NCI-H2029 (cell line): ENCODE results near the gene ADORA1.
A peak's percentile ranks its signal among the peaks of the same experiment; 100 is the strongest.

ENCODE experiments used
- DNase-seq: peaks from one replicate; lab custom pipeline; 2025; lab: John Stamatoyannopoulos, UW

The ADORA1 gene

DNA sequence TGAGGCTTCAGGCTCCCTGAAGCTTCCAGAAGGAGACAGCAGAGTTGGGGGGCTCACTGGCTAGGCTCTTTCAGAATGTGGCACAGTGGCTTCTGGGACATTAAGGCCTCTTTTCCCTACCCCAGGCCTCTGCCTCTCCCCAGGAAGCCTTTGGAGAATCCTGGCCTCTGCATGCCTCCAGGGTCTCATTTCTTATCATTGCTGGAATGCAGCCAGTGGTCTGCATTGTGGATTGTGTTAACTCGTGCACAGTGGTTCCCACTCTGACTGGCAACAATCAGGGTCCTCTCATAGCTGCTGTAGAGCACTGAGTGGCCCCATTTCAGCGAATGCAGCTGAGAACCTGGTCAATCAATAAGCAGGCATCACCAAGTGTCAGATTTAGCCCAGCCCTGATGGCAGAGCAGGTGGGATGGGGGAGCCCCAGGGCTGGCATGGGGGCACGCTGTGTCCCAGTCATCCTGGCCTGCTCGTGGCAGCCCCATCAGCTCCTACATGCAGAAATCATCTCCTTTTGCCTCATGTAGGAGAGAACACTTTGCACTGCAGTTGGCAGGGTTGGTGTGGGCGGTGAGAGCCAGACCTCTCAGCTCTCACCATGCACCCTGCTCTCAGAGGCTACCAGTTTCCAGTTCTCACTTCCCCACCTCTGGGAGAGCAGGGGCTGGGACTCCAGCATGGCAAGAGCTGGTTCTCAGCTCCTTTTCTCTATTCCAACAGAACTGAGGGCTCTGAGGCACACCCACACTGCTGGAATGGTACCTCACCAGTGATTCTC is 13.4 kb downstream of the ADORA1 start:
- DNase-seq, result no peak

DNA sequence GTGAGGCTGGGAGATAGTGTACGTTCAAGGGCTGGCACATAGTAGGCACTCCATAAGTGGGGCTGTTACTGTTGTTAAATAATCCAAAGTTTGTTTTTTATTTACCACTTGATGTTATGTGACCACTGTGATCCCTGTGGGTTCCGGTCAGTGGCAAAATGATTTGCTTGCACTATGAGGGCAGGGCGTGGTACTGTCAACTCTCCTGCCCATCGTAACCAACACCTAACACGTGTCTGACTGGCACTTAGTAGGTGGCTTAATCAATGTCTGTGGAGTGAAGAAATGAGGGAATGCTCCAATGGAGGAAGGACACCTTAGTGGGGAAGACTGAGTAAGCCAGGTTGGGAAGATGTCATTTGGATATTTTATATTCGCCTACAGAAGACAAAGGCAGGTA is 14.6 kb downstream of the ADORA1 start:
- DNase-seq, result no peak

- no peak for DNase-seq
Observed at GRCh38 chr1:203142684-203143408, 15.3 kb downstream of the ADORA1 start.

DNA sequence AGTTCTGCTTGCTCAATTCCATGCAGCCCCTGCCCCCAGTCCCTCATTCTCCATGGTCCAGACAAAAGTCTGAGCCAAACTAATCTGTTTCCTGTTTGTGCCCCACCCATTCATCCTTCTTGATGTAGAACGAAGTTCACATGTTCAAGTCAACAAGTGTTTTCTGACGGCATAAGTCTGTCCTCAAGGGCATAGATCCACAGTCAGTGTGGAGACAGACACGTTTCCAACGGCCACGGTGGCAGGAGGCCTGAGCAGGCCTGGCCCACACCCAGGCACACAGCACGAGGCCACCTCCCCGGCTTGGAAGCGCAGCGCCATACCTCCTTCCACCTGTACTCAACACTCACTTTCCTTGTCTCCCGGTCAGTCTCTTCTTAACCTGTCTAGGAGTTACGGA is 16.1 kb downstream of the ADORA1 start:
- DNase-seq, result no peak

GRCh38 chr1:203144661-203145060 is 17.1 kb downstream of the ADORA1 start:
- DNase-seq, result no peak

DNA sequence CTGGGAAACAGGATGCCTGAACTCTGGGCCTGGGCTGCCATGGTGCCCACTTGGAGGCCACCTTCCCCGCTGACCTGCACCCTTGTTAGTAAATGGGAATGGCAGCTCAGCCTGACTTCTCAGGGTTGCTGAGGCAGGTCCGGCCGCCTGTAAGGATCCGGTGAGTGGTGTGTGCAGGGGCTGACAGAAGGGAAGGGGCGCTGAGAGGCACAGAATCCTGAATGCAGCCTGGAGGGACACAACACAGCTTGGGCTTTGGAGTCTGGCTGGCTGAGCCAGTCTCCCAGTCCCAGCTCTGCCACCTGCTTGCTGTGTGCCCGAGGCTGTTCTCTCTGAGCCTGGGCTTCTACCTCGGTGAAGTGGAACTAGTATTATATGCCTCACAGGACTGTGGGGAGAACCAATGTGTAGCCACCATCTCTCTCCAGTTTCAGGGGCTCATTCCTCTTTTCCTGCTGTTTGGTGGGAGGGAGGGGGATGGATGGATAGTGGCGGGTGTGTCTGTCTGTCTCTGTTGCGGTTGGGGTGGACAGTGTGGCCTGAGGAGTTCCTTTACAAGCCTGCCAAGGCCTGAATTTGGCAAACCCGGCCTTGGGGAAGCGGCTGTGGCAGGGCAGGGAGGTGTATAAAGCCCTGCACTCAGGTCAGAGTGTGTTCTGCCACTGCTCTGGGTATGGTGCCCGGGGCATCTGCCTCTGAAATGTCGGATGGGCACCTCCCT is 18.0 kb downstream of the ADORA1 start:
- DNase-seq, result no peak

- DNase-seq, result no peak
Observed at GRCh38 chr1:203146042-203146369, 18.5 kb downstream of the ADORA1 start.

GRCh38 chr1:203146537-203146936 is 19.0 kb downstream of the ADORA1 start:
- no peak for DNase-seq

DNA sequence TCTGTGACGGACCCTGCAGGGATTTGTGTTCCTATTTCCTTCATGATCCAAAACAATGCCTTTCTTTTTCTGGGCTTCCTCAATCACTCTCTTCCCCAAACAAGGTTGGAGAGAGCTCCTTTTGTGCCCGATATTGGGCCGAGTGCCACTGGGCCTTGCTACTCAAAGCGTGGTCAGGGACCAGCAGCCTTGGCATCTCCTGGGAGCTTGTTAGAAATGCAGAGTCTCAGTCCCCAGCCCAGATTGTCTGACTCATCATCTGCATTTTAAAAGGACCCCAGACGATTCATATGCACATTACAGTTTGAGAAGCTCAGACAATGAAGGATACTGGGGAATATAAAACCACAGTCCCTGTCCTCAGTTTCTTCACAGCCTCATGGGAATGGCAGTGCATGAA is 19.9 kb downstream of the ADORA1 start:
- no peak for DNase-seq

GRCh38 chr1:203148127-203148526 is 20.6 kb downstream of the ADORA1 start:
- DNase-seq, result peak; percentile 56

- no peak for DNase-seq
Observed at GRCh38 chr1:203148579-203148978, 21.1 kb downstream of the ADORA1 start.

DNA sequence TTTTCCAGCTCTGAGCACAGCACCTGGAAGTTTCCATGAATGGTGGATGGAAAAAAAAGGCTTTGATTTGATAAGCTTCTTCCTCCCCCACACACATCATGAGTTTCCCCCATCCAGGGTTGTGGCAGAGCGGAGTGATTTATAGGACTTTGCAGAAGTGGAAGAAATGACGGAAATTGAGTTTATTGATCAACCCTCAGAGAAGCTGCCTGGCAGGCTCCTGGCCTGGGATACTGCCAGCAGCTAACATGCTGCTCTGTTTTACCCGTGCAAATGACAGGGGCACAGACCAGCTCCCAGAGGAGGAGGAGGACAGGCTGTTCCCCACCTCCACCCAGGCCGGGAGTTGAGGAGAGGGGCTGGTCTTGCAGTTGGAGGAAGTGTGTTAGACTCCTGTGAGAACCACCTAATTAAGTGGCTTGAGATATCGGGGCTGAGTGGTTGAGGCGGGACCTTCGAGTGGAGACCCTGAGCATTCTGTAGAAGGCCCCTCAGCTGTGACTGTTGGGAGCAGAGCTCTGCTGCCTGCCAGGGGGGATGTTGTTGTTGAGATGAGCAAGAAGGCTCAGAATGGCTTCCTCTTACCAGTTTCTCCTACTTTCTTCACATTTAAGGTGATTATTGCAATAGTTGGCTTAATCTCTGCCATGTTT is 21.8 kb downstream of the ADORA1 start:
- no peak for DNase-seq

DNA sequence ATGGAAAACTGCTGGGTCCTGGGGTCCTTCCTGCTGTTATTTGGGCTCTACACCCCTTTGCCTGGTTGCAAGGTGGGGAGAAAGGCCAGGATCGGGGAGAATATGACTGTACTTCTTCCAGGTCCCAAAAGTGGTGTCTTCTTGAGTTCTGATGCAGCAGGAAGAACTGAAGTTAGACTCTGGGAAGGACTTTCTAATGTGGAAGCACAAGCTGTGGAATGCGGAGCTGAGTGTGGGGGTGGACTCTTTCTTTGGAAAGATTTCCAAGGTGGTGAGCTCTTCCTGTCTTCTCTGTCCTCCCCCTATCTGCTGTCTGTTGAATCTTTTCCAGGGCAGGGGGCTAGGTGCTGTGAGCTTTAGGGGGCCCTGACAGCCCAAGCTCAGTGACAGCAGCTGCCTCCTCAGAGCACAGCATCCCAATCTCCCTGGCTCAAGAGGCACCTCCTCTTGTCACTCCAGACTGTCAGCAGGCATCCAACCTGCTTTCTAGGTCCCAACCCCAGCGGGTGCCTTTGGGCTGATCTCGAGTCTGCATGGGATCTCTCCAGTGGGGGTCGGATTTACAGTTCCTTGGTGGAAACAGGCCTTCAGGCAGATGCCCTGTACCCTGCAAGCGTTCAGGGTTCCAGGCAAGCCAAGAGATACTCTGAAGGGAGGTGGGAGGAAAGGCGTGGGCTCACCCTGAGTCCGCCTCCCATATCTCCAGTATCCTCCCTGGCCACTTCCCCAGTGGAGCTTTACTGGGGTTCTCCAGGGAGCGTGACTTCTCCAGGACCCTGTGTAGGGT is 23.2 kb downstream of the ADORA1 start:
- no peak for DNase-seq

GRCh38 chr1:203151362-203152157 is 24.0 kb downstream of the ADORA1 start:
- DNase-seq, result no peak

- no peak for DNase-seq
Observed at GRCh38 chr1:203152158-203153034, 24.9 kb downstream of the ADORA1 start.

DNA sequence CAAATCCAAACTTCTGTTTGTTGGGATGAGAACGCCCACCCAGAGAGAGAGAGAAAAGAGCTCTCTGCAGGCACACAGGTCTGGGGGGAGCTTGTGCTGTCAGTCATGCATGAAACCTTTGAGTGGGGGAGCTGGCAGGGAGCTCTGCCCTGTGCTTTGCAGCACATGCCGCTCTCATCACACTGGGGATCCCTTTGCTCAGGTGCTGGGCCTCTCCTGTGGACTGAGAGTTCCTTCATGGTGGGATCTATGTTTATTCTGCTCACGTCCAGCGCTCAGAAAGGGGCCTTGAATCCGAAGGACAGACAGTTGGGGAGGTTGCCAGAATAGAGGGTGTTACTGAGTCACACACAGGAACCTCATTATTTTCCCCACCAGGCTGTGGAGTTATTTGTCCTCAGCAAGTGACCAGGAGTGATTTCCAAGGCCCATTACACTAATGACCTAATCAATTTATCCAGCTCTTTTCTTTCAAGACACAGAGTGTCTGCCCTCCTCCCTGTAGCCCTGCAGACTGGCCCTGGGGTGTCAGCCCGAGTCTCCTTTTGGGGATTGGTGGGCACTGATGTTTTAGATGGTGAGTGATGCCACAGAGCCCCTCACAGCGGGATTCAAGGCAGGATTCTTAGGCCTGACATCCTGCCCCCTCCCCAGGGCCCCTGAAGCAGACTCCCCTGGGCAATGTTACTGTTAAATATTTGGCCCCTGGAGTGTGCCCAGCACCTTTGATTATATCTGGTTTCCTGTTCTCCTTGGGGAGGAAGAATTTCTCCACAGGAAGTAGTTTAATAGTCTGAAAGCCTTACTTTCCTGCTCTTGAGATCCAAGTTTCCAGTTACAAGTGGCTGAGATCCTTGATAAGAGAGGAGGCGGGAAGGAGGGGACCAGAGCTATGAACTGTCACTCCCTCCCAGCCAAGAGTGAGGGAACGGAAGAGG is 25.8 kb downstream of the ADORA1 start:
- DNase-seq, result no peak

- no peak for DNase-seq
Observed at GRCh38 chr1:203153989-203154821, 26.7 kb downstream of the ADORA1 start.

DNA sequence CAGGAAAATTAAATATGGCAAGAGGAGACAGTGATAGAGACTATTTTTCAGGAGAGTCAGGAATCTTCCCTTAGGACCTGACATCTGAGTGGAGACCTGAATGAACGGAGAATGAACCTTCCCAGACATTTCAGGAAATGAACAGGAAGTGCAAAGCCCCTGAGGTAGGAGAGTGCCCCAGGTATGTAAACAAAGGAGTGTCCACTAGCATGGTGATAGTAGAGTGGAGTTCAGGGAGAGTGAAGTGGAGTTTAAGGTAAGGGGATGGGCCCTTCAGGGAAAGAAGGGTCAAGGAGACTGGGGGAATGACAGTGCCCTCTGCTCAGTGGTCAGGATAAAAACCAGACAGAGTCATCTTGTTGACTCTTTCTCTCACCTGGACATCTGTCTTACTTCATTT is 28.8 kb downstream of the ADORA1 start:
- DNase-seq, result no peak
